GM12865 (cell line): ENCODE data around the gene ADAM8.

Source experiments
- DNase-seq: peaks from one replicate; pipeline ENCODE4 v3.0.0; 2010; ENCODE audit warnings: low read depth
- H3K4me3 ChIP-seq: 2 replicates; pipeline ENCODE4 v1.5.1; 2011; ENCODE audit warnings: mild to moderate bottlenecking, low read depth, low read length, control low read depth
- CTCF ChIP-seq: IDR thresholded peaks from 2 replicates; pipeline ENCODE4 v1.5.1; 2011; ENCODE audit warnings: low read length, control low read depth, low read depth, inconsistent platforms; ENCODE audit not compliant: insufficient read depth; ENCODE audit errors: missing control alignments

ADAM8 gene

DNA sequence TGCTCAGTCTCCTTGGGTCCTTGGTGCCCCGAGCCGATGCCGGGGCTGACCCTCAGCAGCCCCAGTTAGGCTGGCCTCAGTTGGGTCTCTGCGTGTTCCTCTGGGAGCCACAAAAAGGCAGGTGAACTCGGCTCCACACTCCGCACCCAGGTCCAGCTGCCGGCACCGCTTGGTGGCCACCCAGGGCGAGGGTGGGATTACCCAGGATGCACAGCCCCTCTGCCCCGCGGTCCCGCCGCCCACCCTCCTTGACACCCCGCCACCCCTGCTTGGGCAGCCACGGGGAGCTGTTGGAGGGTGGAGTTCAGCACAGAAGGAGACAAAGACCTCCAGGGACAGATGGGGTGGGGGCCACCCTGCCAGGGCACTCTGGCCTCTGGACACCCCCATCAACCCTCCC is 21.3 kb downstream of the ADAM8 start:
- no peak for DNase-seq
- H3K4me3 ChIP-seq: no peak overlapping the region
- no peak for TF ChIP-seq CTCF

DNA sequence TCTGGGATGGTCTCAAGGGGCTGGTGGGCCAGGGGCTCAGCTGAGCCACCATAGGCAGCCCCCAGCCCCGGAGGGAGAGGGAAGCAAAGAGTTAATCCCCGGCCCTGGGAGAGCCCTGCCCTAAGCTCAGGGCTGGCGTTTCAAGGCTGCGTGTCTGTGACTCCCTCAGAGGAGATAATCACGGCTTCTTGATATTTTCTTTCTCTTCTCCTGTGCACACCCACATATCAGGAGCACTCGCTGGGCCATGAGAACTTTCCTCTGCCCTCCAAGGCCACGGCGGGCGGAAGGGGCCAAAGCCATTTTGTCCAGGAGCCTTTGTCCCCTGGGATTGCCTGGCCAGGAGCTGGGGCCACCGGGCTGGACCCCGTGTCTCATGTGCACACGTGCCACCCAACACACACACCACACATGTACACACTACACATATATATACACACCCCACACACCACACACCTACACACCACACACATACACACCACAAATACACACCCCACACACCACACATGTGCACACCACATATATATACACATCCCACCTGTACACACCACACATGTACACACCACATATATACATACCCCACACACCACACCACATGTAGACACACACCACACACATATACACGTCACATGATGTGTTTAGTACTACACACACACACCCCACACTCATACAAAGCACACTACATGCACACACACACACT is 22.1 kb downstream of the ADAM8 start:
- DNase-seq: no peak
- no peak overlapping the region for H3K4me3 ChIP-seq
- no peak for TF ChIP-seq CTCF

GRCh38 chr10:133253361-133253955 is 23.2 kb downstream of the ADAM8 start:
- DNase-seq: no peak
- no peak for TF ChIP-seq CTCF
- H3K4me3 ChIP-seq: no peak overlapping the region

GRCh38 chr10:133252223-133252552 is 24.5 kb downstream of the ADAM8 start:
- TF ChIP-seq CTCF: no peak
- DNase-seq: no peak
- no peak overlapping the region for H3K4me3 ChIP-seq

- TF ChIP-seq CTCF: no peak
Measured at GRCh38 chr10:133251388-133252222, 25.1 kb downstream of the ADAM8 start.

GRCh38 chr10:133249975-133250754 is 26.5 kb downstream of the ADAM8 start:
- DNase-seq: no peak
- TF ChIP-seq CTCF: no peak
- H3K4me3 ChIP-seq: no peak overlapping the region

More at GRCh38 chr10:133251388-133252222, 25.1 kb downstream of the ADAM8 start:
- H3K4me3 ChIP-seq: no peak overlapping the region
- no peak for DNase-seq
